ENCODE measurements around the gene LDHD. TPM values are rescaled to one million over a fixed set of nuclear protein-coding genes. Genes with fewer than 3 reads are reported as not detected.

LDHD gene
- total and polyA plus RNA-seq, 2 experiments from 2014 or later: 12.7 to 21.9 TPM

- no peak for DNase-seq (ENCODE audit: low spot score)
- no peak overlapping the region for H3K27ac ChIP-seq
- H2AFZ ChIP-seq: no peak overlapping the region
- H4K20me1 ChIP-seq (ENCODE audit: insufficient read depth, poor library complexity, severe bottlenecking): peaks cover 19% of the 10 kb centered on the region
- no peak overlapping the region for H3K4me3 ChIP-seq
- H3K4me2 ChIP-seq: no peak overlapping the region
- H3K36me3 ChIP-seq (replicated peaks; ENCODE audit: insufficient read depth, low read depth): no peaks in the 10 kb centered on the region
- TF ChIP-seq EZH2phosphoT487 (IDR thresholded peaks at IDR 0.05; ENCODE audit: low read depth, severe bottlenecking, unreplicated experiment): no peak
- no peak for TF ChIP-seq CTCF (IDR thresholded peaks at IDR 0.05; ENCODE audit: poor library complexity)
- TF ChIP-seq EZH2 (IDR thresholded peaks at IDR 0.05; ENCODE audit: borderline replicate concordance): no peak
- H3K4me1 ChIP-seq (ENCODE audit: insufficient read depth): no peaks in the 10 kb centered on the region
- H3K9me2 ChIP-seq (replicated peaks; ENCODE audit: insufficient read depth): no peaks in the 10 kb centered on the region
- peaks cover 100% of the 10 kb centered on the region for H3K79me2 ChIP-seq
- H3K9me3 ChIP-seq (ENCODE audit: low read depth): no peaks in the 10 kb centered on the region
- 97% methylated on average over 3 of the region's 3 CpGs for WGBS (ENCODE audit: low lambda C conversion rate, missing lambda C conversion rate)
- no peaks in the 10 kb centered on the region for H3K27me3 ChIP-seq
Observed at GRCh38 chr16:75075688-75076268, 40.8 kb downstream of the LDHD start.

- Histone ChIP-seq H3K9me3 (ENCODE audit: low read depth) (no peaks in the 10 kb centered on the region), H3K27ac (no peak overlapping the region), H4K20me1 (ENCODE audit: insufficient read depth, poor library complexity, severe bottlenecking) (peaks cover 15% of the 10 kb centered on the region), H3K4me1 (ENCODE audit: insufficient read depth) (peaks cover 6% of the 10 kb centered on the region), H3K79me2 (peaks cover 93% of the 10 kb centered on the region), H3K4me3 (no peak overlapping the region), H2AFZ (no peak overlapping the region), H3K4me2 (no peak overlapping the region), H3K9me2 (replicated peaks; ENCODE audit: insufficient read depth) (no peaks in the 10 kb centered on the region), H3K27me3 (no peaks in the 10 kb centered on the region), H3K36me3 (replicated peaks; ENCODE audit: insufficient read depth, low read depth) (no peaks in the 10 kb centered on the region)
- 86% methylated on average over 12 of the region's 12 CpGs for WGBS (ENCODE audit: low lambda C conversion rate, missing lambda C conversion rate)
- DNase-seq (ENCODE audit: low spot score): no peak
- TF ChIP-seq EZH2 (IDR thresholded peaks at IDR 0.05; ENCODE audit: borderline replicate concordance) (no peak), EZH2phosphoT487 (IDR thresholded peaks at IDR 0.05; ENCODE audit: low read depth, severe bottlenecking, unreplicated experiment) (no peak), CTCF (IDR thresholded peaks at IDR 0.05; ENCODE audit: poor library complexity) (no peak)
Observed at GRCh38 chr16:75074920-75075687, 41.5 kb downstream of the LDHD start.

GRCh38 chr16:75074304-75074793, 42.2 kb downstream of the LDHD start:
- H3K9me3 ChIP-seq (ENCODE audit: low read depth): no peaks in the 10 kb centered on the region
- no peak overlapping the region for H3K27ac ChIP-seq
- H3K27me3 ChIP-seq: no peaks in the 10 kb centered on the region
- H3K4me1 ChIP-seq (ENCODE audit: insufficient read depth): peaks cover 13% of the 10 kb centered on the region
- no peak overlapping the region for H2AFZ ChIP-seq
- 83% methylated on average over 4 of the region's 4 CpGs for WGBS (ENCODE audit: low lambda C conversion rate, missing lambda C conversion rate)
- H3K36me3 ChIP-seq (replicated peaks; ENCODE audit: insufficient read depth, low read depth): no peaks in the 10 kb centered on the region
- H3K79me2 ChIP-seq: peaks cover 91% of the 10 kb centered on the region
- H4K20me1 ChIP-seq (ENCODE audit: insufficient read depth, poor library complexity, severe bottlenecking): peaks cover 15% of the 10 kb centered on the region
- TF ChIP-seq EZH2phosphoT487 (IDR thresholded peaks at IDR 0.05; ENCODE audit: low read depth, severe bottlenecking, unreplicated experiment) (no peak), EZH2 (IDR thresholded peaks at IDR 0.05; ENCODE audit: borderline replicate concordance) (no peak), CTCF (IDR thresholded peaks at IDR 0.05; ENCODE audit: poor library complexity) (no peak)
- H3K9me2 ChIP-seq (replicated peaks; ENCODE audit: insufficient read depth): no peaks in the 10 kb centered on the region
- no peak overlapping the region for H3K4me2 ChIP-seq
- no peak for DNase-seq (ENCODE audit: low spot score)
- H3K4me3 ChIP-seq: no peak overlapping the region

Measured in hepatocyte (in vitro differentiated cells).